GM19455 (cell line): Measurements from ENCODE around the gene FADS3.

ENCODE experiments used
- ATAC-seq: cut with Tn5 transposase; IDR thresholded peaks from one replicate; pipeline ENCODE4 v1.9.1; 2021; ENCODE audit not compliant: unreplicated experiment

The FADS3 gene

DNA sequence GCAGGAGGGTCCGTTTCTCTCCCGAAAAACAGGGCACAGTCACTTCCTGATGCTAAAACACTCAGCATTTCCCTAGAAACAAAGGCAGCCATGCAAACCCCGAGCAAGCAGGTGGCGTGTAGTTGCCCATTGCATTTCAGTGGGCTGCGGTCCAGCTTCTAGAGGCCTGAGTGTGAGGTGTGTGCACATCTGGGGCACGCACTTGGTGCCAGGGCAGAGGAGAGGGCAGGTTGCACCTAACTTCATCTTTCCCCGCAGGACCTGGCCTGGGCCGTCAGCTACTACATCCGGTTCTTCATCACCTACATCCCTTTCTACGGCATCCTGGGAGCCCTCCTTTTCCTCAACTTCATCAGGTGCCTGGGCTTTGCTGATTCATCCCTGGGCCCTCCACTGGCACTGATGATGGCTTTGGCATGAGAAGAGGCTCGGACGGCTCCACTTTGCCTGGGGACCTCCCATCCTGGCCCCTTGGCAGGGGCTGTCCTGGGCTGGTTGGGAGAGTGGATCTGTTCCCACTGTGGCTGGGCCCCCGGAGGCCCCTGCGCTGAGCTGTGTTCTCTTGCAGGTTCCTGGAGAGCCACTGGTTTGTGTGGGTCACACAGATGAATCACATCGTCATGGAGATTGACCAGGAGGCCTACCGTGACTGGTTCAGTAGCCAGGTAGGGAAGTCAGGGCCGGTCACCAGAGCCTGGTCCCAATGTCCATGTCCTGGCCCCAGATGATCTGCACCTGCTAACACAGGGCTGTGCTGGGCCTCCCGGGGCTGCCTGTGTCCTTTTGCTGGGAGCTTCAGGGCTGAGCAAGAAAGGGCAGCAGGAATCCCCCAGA is 28.4 kb downstream of the FADS3 start:
- no peak for ATAC-seq

DNA sequence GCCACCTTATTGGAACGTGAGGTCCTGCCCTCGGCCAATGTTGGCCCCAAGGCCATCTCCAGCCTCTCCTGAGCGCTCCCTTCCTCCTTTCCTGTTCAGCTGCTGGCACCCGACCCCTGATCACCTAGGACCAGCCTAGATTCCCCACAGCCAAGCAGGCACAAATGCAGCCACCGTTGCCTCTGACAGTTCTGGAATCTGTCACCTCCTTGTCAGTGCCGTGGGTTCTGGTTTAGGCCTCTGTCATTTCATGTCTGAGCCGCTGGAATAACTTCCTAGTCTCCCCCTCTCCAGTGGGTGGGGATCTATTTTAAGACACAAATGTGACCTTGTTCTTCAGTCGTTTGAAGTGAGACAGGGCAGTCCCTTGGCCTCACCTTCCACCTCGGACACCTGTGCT is 29.7 kb downstream of the FADS3 start:
- no peak for ATAC-seq

DNA sequence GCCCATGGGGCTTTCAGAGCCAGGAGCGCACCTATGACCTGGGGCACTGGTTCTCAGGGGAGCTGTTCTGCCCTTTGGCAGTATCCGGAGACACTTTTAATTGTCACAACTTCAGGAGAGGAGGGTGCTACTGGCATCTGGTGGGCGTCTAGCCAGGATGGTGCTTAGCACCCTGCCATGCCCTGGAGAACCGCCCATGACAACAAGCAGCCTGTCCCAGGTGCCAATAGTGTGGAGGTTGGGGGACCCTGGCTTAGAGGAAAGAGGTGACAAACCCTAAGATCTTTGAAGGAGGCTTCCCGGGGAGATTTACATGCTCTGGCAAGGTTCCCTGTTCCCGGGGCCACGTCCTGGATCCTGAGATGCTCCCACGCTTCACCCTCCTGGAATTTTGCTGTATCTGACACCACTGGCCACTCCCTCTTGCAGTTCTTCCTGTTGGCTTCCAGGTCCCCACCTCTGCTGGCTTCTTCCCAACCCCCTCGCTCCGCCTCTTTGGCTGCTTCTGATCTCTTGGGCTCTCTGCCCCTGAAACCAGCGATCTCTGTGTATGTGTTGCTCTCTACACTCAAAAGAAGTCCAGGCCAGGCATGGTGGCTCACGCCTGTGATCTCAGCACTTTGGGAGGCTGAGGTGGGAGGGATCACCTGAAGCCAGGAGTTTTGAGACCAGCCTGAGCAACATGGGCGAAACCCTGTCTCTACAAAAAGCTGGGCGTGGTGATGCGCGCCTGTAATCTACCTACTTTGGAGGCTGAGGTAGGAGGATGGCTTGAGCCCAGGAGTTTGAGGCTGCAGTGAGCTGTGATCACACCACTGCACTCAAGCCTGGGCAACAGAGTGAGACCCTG is 31.1 kb downstream of the FADS3 start:
- no peak for ATAC-seq

DNA sequence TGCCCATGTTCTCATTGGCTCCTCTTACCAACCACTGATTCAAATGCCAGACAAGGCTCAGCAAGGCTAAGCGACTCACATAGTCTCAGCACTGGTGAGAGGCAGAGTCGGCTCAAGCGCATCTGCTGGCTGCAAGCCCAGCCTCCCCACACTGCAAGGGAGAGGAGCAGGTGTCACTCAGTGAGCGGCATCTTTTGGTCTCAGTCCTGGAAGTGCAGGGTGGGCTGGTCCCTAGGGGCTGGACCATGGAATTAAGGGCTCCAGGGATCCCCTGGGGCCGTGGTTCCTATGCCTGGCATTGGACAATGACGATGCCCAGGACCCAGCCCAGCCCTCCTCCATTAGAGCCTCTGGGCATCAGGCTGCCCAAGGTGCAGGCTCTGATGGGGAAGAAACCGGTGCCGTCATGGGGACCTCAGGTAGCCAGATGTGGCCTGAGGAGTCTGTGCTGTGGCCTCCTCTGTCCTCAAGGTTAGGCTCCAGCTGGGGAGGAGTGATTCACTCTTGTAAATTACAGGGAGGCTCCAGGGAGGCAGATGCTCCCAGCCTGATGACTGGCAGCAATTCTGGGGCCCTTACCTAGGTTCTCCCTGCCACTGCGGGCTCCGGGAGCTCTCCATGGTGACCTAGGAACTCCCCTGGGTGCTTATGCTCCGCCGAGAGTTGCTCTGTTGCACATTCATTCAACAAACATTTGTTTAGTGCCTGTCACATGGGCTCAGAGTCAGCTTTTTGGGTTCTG is 35.2 kb downstream of the FADS3 start:
- ATAC-seq: no peak

DNA sequence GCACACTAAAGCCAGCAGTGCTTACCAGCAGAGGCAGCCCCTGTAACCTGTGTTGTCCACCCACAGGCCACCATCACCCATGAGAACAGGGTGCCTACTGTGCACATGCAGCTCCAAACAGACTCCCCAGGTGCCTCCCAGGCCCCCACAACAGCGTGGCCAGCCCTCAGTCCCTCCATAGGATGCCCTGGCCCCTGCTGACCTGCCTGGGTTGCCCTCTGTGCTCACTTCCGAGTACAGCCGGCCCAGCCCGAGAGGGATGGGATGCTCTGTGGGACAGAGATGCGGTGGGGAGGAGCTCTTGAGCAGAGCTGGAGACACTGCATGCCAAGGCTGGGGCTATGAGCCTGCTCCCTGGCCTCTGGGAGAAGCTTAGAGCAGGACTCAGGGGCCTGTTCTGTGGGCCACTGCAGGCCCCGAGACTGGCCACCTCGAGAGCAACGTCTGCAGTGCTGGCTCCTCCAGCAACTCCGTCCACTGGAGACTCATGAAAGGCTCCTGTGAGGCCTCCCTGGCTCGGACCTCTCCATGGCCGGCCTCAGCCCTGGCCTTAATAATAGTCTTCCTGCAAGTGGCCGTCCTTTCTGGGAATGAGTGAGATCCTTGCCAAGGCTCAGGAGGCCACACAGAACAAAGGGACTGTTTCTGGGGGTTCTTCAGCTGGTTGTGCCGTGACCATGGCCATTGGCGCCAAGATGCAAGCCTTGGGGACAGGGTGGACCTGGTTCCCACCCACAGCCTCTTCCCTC is 36.2 kb downstream of the FADS3 start:
- no peak for ATAC-seq

DNA sequence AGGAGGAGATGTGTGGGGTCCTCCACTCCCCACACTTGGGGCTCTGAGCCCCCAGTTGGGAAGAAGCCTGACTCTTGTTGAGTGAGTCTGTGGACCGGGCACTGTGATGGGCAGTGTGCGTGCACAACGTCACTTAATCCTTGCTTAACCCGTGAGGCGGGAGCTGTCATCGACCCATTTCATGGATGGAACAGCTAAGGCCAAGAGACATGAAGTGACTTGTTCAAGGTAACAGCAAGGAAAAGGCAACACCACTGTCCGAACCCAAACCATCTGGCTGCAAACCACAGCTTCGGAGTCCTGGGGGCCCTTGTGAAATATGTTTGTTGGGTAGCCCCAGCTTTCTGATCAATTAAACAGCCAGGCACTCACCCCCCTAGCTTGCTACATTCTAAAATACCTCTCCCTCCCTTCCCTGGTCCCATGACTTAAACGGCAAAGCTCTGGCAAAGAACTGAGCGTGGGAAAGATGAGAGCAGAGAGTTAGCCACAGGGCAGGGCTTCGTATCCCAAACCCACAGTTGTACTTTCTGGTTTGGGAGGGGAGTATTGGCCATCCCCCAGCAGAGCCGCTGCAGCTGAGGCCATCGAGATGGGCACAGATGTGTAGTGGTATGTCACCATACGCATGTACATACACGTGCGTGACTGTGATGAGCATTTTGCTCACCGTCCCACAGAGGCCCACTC is 37.0 kb downstream of the FADS3 start:
- no peak for ATAC-seq

DNA sequence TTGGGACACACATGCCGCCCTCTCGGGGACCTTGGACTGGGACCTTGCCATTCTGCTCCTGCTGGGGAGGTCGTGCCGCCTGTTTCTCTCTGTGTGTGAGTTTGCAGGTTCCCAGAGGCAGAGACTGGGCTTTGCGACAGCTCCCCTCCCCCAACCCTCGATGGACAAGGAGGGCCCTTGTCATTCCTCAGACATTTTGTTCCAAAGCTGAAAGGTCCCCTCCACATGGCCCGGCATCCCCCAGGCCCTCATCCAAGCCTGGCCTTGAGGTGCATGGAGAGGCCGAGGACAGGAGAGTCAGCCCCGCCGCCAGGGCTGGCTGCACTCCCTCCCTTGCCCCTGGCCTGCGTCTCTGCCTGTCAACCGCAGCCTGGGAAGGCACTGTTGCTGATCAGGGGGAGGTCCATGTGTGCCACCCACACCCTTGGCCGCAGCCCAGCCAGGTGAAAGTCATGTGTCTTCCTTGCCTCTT is 37.6 kb downstream of the FADS3 start:
- ATAC-seq: no peak

DNA sequence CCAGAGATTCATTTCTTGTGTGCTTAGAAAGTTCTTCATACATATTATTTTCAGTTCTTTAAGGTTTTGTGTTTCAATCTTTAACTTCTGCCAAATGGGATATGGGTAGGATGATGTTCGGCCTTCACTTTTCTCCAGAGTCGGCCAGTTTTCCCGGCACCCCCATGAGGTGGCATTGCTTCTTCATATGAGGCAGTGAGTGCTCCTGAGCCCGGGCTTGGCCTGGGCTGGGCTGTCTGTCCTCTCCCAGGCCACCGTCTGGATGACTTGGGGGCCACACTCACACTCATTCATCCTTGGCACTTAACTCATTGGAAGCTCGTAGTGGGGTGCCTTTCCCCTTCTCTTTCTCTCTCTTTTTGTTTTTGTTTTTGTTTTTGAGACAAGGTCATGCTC is 39.4 kb downstream of the FADS3 start:
- ATAC-seq: no peak

DNA sequence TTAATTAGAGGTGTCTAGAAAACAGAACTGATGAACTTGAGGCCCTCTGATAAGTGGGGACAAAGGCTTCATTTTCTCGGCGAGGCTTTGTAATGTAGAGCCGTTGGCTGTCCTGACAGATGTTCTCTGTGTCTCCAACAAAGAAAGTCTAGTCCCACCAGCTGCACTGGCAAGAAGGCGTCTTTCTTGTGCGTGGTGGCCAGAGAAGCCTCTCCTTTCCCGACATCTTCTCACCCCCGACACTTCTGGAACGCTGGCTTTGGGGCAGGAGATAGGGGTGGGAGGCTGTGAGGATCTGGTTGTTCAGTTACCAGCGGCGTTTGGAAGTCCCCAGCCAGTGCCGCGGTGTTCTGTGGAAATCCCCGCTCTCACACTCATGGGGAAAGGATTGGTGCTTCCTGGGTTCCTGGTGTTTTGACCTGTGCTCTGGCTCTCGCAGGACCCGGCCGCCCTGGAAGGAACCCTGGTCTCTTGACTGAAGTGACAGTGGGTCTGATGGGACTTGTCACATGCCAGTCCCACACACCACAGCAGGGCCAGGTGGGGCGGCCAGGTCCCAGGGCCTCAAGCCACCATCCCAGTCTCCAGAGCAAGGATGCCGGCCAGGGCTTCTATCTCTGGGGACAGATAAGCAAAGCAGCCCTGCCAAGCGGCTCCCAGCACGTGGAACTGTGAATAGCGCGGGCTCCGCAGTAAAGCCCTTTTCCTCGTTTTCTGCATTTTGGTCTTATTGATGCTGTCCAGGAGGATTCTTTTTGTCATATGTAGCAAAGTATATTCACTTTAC is 40.0 kb downstream of the FADS3 start:
- ATAC-seq: no peak

DNA sequence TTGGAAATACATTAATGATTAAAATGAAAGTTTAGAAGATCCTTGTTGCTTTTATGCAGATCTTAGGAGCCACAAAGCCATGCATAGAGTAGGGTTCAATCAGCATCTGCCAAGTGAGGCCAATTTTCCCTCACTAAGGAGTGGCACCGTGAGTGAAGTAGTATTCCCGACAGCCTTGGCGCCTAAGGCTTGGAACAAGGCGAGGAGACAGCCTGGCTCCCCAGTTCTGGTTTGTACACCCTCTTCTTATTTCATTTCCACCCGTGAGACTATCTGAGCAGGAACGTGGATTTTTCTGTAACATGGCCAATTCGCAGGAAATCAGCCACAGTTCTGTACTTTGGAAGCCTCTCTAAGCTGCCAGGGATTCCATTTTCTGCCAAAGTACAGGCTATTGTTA is 40.7 kb downstream of the FADS3 start:
- no peak for ATAC-seq

DNA sequence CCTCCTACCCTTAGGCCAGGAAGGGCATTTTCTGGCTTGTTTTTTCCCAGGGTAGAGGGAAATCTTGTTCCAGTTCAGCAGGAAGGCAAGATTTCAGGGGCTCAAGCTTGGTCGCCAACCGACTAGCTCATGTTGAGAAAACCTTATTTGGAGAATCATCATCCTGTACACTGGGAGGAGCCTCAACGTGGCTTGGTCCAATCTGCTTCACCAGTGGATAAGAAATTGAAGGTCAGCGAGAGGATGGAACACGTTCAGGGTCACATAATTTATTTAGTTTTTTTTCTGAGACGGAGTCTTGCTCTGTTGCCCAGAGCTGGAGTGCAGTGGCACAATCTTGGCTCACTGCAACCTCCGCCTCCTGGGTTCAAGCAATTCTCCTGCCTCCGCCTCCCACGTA is 42.7 kb downstream of the FADS3 start:
- no peak for ATAC-seq

DNA sequence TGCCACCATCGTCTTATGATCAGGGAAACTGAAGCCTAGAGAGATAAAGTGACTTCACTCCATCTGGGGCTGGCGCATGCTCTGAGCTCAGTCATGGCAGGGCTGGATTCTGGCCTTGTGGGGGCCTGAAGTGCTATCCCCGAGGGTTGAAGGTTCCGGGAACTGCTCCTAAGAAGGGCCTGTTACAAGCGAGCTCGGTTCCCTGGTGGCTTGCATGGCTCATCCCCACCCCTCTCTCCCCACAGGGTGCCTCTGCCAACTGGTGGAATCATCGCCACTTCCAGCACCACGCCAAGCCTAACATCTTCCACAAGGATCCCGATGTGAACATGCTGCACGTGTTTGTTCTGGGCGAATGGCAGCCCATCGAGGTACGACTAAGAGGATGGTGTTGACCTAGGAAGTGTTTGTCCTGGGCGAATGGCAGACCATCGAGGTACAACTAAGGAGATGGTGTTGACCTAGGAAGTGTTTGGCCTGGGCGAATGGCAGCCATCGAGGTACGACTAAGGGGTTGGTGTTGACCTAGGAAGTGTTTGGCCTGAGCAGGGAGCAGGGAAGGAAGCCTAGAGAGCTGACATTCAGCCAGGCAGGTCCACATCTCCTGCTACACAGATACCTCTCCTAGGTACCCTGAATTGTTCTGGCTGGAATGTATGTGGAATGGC is 43.3 kb downstream of the FADS3 start:
- ATAC-seq: no peak

DNA sequence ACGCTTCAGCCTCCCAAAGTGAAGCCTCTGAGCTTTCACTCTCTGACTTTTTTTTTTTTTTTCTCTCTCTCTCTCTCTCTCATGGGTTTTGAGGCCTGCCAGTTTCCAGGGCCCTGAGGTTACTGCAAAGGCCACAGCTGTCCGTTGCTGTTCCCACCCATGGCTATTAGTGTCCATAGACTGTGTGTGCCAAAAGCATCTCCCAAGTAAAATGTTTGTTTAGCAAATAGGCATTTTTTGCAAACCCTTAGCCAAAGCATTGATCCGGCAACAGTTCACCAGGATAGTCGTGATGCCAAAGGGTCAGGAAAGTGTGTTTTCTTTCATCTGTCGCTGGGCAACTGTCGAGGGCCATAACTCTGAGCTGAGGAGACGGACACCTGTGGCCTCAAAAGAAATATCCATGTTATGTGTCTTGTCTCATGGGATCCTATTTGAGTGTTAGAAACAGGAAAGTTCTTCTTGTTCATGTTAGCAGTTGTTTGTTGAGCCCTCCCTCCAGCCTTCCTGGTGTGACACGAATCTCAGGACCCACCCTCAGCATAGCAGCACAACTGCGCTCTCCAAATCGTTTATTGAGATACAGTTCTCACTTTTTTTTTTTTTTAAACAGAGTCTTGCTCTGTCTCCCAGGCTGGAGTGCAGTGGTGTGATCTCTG is 44.9 kb downstream of the FADS3 start:
- no peak for ATAC-seq

DNA sequence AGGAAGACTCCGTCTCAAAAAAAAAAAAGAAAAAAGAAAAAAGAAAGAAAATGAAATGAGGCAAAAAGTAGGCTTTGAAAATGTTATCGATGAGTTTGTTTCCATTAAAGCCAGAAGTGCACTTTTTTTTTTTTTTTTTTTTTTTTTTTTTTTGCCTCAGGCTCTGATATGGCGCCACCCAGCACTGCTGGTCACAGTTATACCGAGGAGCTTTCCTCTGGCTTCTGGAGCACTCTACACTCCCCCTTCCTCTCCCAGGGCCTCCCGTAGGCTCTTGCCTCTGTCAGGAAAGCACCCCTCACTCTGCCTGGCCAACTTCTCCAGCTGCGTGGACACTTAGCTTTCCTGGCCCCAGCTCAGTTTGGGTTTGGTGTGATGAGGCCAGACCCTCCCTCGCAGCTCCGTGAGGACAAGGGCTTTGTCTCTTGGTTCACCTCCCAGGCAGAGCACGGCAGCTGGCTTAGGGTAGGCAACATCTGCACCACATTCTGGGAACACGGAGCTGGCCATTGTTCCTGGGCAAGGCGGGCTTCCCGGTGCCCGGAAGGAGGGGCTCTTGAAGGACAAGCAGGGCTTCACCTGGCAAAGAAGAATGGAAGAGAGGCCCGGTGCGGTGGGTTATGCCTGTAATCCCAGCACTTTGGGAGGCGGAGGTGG is 46.3 kb downstream of the FADS3 start:
- no peak for ATAC-seq

DNA sequence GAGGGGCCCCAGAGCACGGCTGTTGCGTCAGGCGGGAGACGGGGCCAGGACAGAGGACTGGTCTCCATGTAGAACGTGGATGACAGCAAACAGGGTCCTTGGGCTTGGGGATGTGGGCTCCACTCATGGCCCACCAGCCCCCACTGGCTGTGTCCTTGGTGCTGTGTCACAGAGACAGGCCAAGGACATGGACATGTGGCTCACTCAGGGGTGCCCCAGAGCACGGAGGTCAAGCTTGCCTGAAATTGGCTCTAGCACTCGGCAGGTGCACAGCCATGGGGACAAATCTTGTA is 48.9 kb downstream of the FADS3 start:
- ATAC-seq: no peak

DNA sequence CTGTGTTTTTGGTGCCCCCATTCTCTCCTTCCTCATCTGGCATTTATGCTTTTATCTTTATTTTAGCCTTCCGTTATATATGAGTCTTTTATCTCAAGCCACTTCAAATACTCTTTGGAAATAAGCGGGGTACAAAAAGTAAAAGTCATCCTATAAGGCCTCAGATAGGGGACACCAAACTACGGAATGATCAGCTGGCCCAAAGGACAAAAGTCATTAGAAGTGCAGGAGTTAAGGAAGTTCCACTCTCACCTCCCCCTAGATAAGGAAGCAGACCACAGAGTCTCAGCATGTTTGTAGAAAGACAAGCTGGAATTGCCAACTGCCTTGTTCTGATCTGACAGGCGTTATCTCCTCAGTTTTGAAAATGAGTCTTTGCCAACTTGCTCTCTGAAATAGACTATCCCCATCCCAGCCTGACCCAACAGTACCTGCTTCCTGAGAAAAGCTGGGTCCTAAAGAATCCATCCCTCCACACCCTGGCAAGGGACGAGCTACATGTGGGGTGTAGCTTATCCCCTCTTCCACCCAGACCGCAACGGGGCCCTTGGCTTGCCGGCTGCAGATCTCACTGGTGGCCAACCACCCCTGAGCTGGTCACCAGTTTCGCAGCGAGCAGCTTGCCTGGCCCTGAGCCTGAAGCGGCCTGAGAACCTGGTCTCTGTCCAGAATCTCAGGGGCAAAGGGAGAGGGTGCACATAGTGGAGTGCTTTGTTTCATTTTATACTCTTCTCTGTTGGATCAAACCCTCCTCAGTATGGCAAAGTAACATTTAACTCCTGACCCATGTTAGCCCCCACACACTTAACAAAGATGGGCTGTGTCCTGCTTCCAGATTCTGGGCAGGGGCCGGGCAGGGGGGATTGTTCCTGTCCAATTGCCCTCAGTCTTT is 49.5 kb downstream of the FADS3 start:
- ATAC-seq: no peak

DNA sequence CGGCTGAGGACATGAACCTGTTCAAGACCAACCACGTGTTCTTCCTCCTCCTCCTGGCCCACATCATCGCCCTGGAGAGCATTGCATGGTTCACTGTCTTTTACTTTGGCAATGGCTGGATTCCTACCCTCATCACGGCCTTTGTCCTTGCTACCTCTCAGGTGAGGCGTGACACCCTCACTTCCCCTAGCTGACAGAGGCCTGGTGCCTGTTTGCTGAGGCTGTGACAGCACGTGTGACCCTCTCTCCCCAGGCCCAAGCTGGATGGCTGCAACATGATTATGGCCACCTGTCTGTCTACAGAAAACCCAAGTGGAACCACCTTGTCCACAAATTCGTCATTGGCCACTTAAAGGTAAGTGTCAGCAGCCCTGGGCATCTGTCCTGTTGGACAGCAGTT is 51.0 kb downstream of the FADS3 start:
- no peak for ATAC-seq
